PC-9 (cell line): ENCODE measurements around the gene APOC3.

Source experiments
- EZH2 ChIP-seq: fragments of 200-600 bp; sonication (generic); IDR thresholded peaks from 2 replicates; pipeline ENCODE4 v1.8.0; 2017; ENCODE audit warnings: antibody characterized with exemption, low read depth
- TF ChIP-seq, protein P1 (sequence below): fragments of 200-600 bp; sonication (generic); conservative IDR thresholded peaks from 2 replicates; pipeline ENCODE4 v1.6.1; 2017; ENCODE audit warnings: mixed run types, antibody characterized with exemption, mild to moderate bottlenecking, moderate library complexity

- TF ChIP-seq, protein P1, sequence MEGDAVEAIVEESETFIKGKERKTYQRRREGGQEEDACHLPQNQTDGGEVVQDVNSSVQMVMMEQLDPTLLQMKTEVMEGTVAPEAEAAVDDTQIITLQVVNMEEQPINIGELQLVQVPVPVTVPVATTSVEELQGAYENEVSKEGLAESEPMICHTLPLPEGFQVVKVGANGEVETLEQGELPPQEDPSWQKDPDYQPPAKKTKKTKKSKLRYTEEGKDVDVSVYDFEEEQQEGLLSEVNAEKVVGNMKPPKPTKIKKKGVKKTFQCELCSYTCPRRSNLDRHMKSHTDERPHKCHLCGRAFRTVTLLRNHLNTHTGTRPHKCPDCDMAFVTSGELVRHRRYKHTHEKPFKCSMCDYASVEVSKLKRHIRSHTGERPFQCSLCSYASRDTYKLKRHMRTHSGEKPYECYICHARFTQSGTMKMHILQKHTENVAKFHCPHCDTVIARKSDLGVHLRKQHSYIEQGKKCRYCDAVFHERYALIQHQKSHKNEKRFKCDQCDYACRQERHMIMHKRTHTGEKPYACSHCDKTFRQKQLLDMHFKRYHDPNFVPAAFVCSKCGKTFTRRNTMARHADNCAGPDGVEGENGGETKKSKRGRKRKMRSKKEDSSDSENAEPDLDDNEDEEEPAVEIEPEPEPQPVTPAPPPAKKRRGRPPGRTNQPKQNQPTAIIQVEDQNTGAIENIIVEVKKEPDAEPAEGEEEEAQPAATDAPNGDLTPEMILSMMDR, result no peak
- no peak for TF ChIP-seq EZH2
Observed at GRCh38 chr11:116793772-116794097, 36.0 kb upstream of the APOC3 start.
